PC-9 (cell line): ENCODE data around the gene TMC8.

Source experiments
- CTCF ChIP-seq: fragments of 200-600 bp; sonication (generic); conservative IDR thresholded peaks from 2 replicates; pipeline ENCODE4 v1.6.1; 2017; ENCODE audit warnings: mixed run types, antibody characterized with exemption, mild to moderate bottlenecking, moderate library complexity
- EZH2 ChIP-seq: fragments of 200-600 bp; sonication (generic); IDR thresholded peaks from 2 replicates; pipeline ENCODE4 v1.8.0; 2017; ENCODE audit warnings: antibody characterized with exemption, low read depth

- TF ChIP-seq CTCF = no peak
- TF ChIP-seq EZH2 = no peak
Observed at GRCh38 chr17:78151514-78152008, 21.0 kb downstream of the TMC8 start.
